Measurements from ENCODE around the gene UST. TPM values are rescaled to one million over a fixed set of nuclear protein-coding genes. Genes with fewer than 3 reads are reported as not detected.

The UST gene
- total and polyA plus RNA-seq, 8 donors = 3.7 to 20.9 (median 8.6) TPM

DNA sequence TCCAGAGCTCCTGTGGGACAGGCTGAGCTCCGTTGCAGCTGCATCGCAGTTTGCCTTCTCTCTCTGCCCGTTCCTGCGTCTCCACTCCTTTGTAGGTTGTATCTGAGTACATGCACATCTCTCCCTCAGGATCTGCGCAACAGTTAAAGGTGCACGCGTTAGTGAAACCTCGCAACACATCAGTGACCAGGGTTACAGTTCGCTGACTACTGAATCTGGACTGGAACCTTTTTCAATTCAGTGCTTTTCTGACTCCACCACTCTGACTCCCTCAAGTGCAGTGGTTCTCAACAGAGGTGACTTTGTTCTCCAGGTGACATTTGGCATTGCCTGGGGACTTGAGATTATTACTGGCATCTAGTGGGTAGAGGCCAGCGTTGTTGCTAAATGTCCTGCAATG is 44.0 kb downstream of the UST start:
- intact Hi-C loops (cut with DNase I) = no loop called here
- Histone ChIP-seq H3K9me3 (no peaks in the 10 kb centered on the region), H3K27me3 (no peaks in the 10 kb centered on the region), H3K4me3 (no peak overlapping the region), H3K4me1 (no peaks in the 10 kb centered on the region), H3K27ac (no peak overlapping the region), H3K36me3 (no peaks in the 10 kb centered on the region)
- TF ChIP-seq, protein P1, sequence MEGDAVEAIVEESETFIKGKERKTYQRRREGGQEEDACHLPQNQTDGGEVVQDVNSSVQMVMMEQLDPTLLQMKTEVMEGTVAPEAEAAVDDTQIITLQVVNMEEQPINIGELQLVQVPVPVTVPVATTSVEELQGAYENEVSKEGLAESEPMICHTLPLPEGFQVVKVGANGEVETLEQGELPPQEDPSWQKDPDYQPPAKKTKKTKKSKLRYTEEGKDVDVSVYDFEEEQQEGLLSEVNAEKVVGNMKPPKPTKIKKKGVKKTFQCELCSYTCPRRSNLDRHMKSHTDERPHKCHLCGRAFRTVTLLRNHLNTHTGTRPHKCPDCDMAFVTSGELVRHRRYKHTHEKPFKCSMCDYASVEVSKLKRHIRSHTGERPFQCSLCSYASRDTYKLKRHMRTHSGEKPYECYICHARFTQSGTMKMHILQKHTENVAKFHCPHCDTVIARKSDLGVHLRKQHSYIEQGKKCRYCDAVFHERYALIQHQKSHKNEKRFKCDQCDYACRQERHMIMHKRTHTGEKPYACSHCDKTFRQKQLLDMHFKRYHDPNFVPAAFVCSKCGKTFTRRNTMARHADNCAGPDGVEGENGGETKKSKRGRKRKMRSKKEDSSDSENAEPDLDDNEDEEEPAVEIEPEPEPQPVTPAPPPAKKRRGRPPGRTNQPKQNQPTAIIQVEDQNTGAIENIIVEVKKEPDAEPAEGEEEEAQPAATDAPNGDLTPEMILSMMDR (IDR thresholded peaks at IDR 0.05) = no peak
- WGBS, 2 donors = 89 to 93% methylated on average over 10 of the region's 10 CpGs
- DNase-seq (no peak), FAIRE-seq (no peak), ATAC-seq (no peak)

DNA sequence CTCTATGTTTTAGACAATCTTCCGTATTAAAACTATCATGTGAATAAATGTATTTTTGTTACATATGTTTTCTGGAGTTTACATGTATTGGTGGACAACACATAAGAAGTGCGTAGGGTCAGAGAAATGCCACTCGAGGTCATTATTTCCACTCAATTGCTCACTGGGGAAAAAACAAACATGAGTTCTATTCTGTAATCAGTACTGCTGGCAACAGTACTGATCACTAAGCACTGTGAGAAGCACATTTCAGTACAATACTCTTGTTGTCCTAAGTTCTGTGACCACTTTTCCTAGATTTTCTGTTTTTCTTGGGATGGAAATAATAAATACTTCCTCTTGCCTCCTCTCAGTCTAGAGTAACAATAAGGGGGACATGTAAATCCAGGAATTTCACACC is 44.5 kb downstream of the UST start:
- 55 to 57% methylated on average over 3 of the region's 3 CpGs for WGBS, 2 donors
- Histone ChIP-seq H3K4me3 (no peak overlapping the region), H3K27me3 (no peaks in the 10 kb centered on the region), H3K9me3 (no peaks in the 10 kb centered on the region), H3K4me1 (no peaks in the 10 kb centered on the region), H3K27ac (no peak overlapping the region), H3K36me3 (no peaks in the 10 kb centered on the region)
- TF ChIP-seq, protein P1 (IDR thresholded peaks at IDR 0.05) = no peak
- DNase-seq (no peak), ATAC-seq (peak in 2 of 4 donors; percentile 47 to 51), FAIRE-seq (no peak)
- intact Hi-C loops (cut with DNase I) = no loop called here

DNA sequence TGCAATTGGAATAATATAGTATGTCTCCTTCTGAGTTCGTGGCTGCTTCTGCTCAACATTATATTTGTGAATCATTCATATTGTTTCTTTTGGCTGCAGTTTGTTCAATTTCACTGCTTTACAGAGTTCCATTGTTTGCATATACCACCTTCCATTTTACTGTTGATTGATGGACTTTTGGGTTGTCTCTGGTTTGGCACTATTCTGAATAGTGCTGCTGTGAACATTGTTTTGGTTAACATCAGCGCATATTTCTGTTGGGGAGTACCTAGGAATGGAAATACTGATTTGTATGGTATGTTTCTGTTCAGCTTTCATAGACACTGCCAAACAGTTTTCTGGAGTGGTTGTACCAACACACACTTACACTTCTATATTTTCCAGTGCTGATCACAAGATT is 46.9 kb downstream of the UST start:
- TF ChIP-seq, protein P1 (IDR thresholded peaks at IDR 0.05) = no peak
- DNase-seq (no peak), FAIRE-seq (no peak), ATAC-seq (no peak)
- intact Hi-C loops (cut with DNase I) = no loop called here
- 95 to 96% methylated on average over 2 of the region's 2 CpGs for WGBS, 2 donors
- Histone ChIP-seq H3K9me3 (no peaks in the 10 kb centered on the region), H3K27ac (no peak overlapping the region), H3K4me1 (no peaks in the 10 kb centered on the region), H3K4me3 (no peak overlapping the region), H3K36me3 (no peaks in the 10 kb centered on the region), H3K27me3 (no peaks in the 10 kb centered on the region)

DNA sequence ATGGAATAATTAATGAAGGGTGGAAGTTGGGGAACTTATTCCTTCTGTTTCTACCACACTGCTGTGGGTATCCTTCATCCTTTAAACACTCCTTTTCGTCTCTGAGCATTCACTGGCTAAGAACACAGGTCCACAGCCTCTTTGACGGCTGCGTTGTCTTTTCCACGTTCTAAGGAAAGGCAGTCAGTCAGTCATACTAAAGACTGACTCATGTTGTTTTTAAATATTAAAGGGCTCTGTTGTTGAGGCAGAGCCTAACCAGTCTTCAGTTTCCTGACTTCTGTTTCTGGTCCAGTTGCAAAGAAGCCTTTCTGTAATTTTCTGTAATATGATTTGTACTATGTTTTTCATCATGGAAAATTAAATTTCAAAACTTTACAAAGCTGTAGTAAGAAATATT is 48.0 kb downstream of the UST start:
- intact Hi-C loops (cut with DNase I) = no loop called here
- Histone ChIP-seq H3K27me3 (no peaks in the 10 kb centered on the region), H3K4me1 (no peaks in the 10 kb centered on the region), H3K36me3 (no peaks in the 10 kb centered on the region), H3K9me3 (no peaks in the 10 kb centered on the region), H3K27ac (no peak overlapping the region), H3K4me3 (no peak overlapping the region)
- no peak for FAIRE-seq
- WGBS, 2 donors = 93 to 96% methylated on average over 4 of the region's 4 CpGs
- TF ChIP-seq, protein P1 (IDR thresholded peaks at IDR 0.05) = no peak
- DNase-seq = no peak
- ATAC-seq = no peak

DNA sequence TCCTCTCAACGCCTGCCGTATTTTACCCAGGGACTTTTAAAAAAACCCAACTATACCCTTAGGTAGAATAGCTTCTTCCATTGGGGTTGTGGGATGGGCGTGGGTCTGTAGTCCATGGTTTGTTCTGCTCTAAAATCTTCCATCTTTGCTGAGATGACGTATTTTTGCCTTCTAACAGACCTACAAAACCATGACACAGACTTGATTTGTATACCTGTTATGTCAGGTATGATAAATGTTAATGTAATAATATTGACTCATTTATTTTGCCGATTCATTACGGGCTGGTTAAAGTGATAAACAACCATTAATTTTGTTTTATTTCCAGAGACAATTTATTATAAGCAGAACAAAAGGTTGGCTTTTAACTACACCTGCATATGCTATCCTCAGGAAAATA is 48.7 kb downstream of the UST start:
- H3K4me3 ChIP-seq = no peak overlapping the region
- whole genome bisulfite sequencing, 2 donors = 62 to 69% methylated on average over 6 of the region's 6 CpGs
- H3K27me3 ChIP-seq = no peaks in the 10 kb centered on the region
- no peak overlapping the region for H3K27ac ChIP-seq
- H3K36me3 ChIP-seq = no peaks in the 10 kb centered on the region
- no peaks in the 10 kb centered on the region for H3K9me3 ChIP-seq
- ATAC-seq (no peak), DNase-seq (no peak), FAIRE-seq (no peak)
- intact Hi-C loops (cut with DNase I) = no loop called here
- TF ChIP-seq, protein P1 (IDR thresholded peaks at IDR 0.05) = no peak
- H3K4me1 ChIP-seq = no peaks in the 10 kb centered on the region
